HG03097 (cell line): ENCODE measurements around the gene RBM17.
"Not testable (repeated sequence)": the region's sequence is repeated elsewhere in the genome, so short reads cannot be mapped to it uniquely, and the experiment has no call there.

ENCODE experiments used
- ATAC-seq: cut with Tn5 transposase; IDR thresholded peaks from one replicate; pipeline ENCODE4 v1.9.1; 2021; ENCODE audit not compliant: unreplicated experiment, low FRiP score

RBM17 gene

DNA sequence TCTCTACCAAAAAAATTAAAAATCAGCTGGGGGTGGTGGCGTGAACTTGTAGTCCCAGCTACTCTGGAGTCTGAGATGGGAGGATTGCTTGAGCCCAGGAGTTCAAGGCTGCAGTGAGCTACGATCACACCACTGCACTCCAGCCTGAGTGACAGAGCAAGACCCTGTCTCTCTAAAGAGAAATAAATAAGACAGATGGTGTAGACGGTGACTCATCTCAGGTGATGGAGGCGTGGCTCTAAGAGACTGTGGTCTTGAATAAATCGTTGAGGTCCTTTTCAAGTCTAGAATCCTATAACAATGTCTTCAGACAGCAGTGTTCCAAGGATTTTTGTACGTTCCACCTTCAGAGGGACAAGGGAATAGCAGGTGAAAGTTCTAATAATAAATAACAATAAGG is 60.1 kb downstream of the RBM17 start:
- ATAC-seq = no peak

DNA sequence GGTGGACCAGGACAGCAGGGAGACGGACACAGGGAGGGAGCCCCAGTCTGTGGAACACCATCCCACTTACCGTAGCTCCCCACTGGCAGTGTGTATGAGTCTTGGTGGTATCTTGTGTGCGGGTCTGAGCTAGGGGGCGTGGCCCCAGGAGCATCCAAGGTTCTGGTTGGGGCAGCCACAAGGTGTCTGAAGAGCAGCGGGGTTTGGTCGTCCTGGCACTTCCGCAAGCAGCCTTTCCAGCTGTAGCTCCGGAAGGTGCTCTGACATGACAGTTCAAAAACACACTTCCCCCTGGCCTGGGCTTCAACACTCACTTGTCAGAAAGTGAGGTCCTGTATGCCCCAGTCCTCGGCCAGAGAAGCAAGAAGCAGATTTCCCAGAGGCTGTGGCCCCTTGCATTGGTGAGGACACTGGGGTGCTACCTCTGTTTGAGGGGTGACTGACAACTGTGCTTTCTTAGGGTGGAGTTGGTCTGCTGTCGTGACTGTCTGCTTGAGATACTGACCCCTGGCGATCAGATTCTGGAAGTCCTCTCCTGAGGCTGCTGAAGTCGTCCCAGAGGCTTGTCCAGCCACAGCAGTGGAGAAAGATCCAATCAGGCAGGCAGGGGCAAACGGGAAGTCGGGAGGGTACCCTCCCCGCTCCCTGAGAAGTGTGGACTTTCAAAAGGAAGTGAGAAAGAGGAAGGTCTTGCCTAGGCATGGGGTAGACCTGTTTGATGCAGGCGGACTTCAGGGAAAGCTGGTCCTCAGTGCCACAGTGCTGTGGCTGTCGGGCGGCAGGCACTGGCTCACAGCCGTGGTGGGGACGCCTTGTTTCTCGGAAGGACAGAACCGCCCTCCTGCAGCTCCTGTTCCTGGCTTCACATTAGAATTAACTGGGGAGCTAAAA is 62.5 kb downstream of the RBM17 start:
- ATAC-seq = peak; percentile 58

DNA sequence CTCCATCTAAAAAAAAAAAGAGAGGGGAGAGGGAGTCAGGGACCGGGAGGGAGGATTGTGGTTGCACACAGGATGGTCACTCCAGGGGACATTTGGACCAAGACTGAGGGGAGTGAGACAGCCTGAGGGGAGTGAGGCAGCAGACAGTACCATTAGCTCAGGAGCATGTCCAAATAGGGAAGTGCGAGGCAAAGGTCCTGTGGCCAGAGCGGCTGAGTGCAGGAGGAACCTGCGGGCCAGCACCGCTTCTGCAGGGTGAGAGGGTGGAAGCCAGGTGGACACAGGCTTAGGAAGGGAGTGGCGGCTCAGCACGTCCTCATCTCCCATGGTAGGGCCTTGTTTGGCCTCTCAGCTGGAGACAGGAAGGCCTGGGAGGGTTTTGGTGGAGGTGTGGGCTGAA is 65.0 kb downstream of the RBM17 start:
- no peak for ATAC-seq

DNA sequence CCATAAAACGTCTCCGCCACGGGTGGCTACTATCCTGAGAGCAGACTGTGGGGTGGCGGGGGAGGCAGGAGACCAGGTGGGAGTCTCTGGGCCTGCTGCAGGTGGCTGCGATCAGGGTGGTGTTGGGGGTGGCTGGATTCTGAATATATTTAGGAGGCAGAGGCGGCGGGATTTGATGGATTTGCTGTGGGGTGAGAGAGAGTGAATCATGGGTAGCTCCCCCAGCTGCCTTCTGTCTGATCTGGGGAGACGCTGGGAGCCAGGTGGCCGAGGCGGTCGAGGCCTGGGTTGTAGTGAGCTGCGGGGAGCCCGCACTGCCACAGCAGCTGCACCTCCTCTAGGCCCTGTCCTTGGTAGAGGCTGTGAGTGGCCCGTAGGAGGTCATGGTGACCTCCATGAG is 65.7 kb downstream of the RBM17 start:
- no peak for ATAC-seq

DNA sequence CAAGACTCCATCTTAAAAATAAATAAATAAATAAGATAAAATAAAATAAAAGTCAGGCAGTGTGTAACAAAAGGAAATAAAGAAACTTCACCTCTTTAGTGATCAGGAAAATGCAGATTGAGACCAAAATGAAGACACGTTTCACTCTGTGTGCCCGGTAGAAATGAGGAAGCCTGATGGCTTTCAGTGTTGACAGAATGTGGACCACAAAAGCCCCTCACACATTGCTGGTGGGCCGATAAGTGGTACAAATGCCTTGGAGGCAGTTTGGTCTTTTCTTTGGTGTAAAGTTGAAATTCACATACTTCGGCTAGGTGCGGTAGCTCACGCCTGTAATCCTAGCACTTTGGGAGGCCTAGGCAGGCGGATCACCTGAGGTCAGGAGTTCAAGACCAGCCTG is 69.4 kb downstream of the RBM17 start:
- no peak for ATAC-seq

DNA sequence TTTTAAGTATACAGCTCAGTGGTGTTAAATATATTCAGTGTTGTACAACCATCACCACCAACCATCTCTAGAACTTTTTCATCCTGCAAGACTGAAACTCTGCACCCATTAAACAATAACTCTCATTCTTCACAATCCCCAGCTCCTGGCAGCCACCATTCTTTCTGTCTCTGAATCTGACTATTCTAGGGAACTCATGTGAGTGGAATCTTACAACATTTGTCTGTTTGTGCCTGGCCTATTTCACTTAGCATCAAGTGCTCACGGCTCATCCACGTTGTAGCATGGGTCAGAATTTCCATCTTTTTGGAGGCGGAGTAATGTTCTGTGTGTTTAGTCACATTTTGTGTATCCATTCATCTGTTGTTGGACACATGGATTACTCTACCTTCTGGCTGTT is 73.1 kb downstream of the RBM17 start:
- no peak for ATAC-seq

DNA sequence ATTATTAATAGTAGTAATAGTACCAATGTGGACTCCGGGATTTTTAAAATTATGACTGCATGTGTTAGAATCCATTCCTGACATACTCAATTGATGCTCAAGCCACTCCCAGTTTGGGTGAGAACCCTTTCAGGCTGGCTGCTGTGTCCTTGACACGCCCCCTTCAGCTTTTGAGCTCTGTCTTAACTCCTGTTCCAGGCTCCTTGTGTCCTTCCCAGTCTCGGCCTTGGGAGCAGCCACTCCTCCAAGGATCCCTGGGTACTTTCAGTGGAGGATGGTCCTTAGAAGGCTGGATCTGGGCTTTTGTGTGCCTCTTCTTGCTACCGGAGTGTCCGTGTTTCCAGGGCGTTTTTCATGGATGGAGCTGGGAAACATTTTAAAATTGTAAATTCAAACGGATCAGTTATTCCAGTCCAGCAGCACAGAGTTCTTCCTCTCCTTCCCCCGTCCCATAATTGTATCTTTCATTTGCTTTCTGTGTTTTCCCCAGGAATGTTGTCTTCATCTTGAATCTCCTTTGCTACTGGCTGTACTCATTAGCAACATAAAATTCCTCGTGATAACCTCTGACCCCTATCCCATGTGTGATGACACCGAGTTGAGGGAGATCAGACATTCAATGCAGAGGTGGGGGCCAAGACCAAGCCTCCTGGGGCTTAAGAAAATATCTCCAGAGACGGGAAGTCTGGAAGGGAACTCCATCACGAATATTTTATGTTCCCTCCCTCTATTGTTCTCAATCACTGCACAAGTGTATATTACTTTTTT is 73.9 kb downstream of the RBM17 start:
- no peak for ATAC-seq

DNA sequence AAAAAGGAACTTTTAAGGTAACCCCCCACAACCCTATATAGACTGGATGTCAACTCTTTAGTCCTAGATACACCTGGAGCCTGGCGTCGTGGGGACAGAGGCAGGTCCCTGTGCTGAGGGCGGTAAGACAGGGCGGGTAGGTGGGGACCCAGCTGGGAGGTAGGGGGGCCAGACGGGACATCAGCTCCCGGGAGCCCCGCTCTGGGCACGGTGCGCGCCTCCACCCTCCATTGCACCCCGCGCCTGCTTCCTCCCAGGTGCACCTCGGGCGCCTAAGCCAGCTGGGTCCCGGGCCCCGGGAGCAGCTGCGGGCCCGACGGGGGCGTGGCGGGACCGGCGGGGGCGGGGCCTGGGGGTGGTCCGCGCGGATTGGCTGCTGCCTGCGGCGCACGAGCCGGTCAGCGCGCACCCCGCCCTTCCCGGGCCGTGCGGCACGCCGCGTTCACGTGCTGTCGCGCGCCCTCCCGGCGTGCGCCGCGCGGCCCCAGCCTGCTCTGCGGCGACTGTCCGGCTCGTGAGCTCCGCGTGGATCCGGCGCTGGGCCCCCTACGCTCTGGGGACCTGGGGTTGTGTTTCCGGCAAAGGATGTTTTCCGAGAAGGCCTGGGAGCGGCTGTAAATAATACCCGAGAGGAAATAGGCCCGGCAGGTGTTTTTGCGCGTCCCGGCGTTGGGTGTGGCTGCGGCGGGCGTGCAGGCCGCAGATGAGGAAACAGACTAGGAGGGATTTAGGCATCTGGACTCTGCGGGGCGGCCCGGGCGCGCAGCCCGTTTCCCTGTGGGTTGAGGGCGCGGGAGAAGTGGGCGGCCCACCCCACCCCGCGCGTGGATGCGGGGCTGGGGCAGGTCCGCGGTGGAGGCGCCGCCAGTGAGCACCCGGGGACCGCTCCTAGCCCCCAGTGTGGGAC is 74.8 kb downstream of the RBM17 start:
- ATAC-seq = peak; percentile 87

DNA sequence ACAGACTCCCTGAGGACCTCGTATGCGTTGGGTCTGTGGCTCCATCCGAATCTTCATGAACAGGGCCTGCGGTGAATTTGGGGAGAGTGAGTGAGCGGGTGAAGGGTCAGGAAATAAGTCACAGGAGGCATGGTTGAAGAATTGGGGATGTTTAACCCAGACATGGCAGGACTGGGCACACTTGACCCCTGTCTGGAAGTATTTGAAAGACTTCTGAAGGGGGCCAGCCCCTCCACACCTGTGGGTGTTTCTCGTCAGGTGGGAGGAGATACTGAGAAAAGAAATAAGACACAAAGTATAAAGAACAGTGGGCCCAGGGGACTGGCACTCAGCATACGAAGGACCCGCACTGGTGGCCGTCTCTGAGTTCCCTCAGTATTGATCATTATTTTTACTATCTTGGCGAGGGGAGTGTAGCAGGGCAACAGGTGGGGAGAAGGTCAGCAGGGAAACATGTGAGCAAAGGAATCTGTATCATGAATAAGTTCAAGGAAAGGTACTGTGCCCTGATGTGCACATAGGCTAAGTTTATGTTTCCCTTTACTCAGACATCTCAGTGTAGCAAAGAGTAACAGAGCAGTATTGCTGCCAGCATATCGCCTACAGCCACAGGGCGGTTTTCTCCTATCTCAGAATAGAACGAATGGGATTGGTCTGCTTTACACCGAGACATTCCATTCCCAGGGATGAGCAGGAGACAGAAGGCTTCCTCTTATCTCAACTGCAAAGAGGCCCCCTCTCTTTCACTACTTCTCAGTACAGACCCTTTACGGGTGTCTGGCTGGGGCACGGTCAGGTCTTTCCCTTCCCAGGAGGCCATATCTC is 75.6 kb downstream of the RBM17 start:
- ATAC-seq = no peak

DNA sequence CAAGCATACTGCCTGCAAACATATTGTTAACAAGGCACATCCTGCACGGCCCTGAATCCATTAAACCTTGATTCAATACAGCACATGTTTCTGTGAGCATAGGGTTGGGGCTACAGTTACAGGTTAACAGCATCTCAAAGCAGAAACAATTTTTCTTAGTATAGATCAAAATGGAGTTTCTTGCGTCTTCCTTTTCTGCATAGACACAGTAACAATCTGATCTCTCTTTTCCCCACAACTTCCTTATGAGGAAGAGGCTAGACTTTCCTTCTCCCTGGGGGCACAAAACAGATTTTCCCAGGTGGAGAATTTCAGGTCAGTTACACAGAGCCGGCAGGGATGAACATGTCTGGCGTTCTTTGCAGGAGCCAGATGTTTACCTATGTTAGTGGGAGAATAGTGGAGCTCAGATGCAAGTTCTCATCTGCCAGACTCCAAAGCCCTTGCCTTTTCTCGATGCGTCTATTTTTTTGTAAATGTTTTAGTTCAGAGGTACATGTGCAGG is 76.4 kb downstream of the RBM17 start:
- no peak for ATAC-seq

DNA sequence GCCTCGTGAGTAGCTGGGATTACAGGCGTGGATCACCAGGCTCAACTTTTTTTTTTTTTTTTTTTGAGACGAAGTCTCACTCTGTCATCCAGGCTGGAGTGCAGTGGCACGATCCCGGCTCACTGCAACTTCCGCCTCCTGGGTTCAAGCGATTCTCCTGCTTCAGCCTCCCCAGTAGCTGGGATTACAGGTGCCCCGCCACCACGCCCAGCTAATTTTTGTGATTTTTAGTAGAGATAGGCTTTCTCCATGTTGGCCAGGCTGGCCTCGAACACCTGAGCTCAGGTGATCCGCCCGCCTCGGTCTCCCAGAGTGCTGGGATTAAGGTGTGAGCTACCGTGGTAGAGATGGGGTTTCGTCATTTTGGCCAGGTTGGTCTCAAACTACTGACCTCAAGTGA is 77.1 kb downstream of the RBM17 start:
- not testable (repeated sequence) for ATAC-seq
